Activated naive CD8-positive, alpha-beta T cell treated with anti-CD3 and anti-CD28 coated beads, Interleukin-2, amount 50 U/mL, for 24 hours (primary cell): ENCODE data around the gene TMEM198.

Experiments
- ATAC-seq: fragments of 150-1000 bp; cut with Tn5 transposase; one replicate; pipeline ENCODE4 v1.10.0; 2021
- DNase-seq: peaks from one replicate; pipeline ENCODE4 v3.0.0; 2021
- H3K27ac Mint-ChIP-seq: one replicate; pipeline ENCODE4 v1.8.0; 2021; ENCODE audit warnings: mild to moderate bottlenecking, mixed read lengths
- H3K27me3 Mint-ChIP-seq: one replicate; pipeline ENCODE4 v1.8.0; 2021; ENCODE audit warnings: mixed read lengths
- H3K36me3 Mint-ChIP-seq: one replicate; pipeline ENCODE4 v1.8.0; 2021; ENCODE audit warnings: low read depth, mixed read lengths
- H3K4me1 Mint-ChIP-seq: one replicate; pipeline ENCODE4 v1.8.0; 2021; ENCODE audit warnings: mixed read lengths
- H3K4me3 Mint-ChIP-seq: one replicate; pipeline ENCODE4 v1.8.0; 2021; ENCODE audit warnings: mild to moderate bottlenecking, moderate library complexity, mixed read lengths
- H3K9me3 Mint-ChIP-seq: one replicate; pipeline ENCODE4 v1.8.0; 2021; ENCODE audit warnings: mixed read lengths

Gene TMEM198

DNA sequence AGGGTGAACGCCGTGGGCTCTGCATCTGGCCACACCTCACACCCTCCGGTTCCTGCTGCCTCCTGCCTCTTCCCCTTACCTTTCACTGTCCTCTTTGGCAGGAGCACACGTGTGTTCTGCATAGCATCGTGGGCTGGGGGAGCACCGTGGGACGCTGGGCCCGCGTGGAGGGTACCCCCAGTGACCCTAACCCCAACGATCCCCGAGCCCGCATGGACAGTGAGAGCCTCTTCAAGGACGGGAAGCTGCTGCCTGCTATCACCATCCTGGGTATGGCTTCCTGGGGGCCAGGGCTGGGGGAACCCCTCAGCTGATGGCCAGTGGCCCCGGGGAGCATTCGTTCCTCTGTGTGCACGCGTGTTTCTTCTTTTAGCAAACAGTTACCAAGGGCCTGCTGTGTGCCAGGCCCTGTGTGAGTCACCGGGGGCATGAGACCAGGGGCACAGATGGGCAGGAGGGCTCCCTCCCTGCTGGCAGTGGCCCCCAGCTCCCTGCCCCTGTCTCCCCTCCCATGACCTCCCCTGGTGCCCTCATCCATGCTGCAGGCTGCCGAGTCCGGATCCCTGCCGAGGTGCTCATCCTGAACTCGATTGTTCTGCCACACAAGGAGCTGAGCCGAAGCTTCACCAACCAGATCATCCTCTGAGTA is 37.6 kb upstream of the TMEM198 start:
- DNase-seq: no peak
- peaks cover 16% of the 10 kb centered on the region for H3K36me3 Mint-ChIP-seq
- H3K9me3 Mint-ChIP-seq: no peaks in the 10 kb centered on the region

GRCh38 chr2:219506802-219507526 is 36.9 kb upstream of the TMEM198 start:
- Mint-ChIP-seq H3K27ac (no peak overlapping the region), H3K27me3 (peaks cover 23% of the 10 kb centered on the region), H3K4me3 (no peak overlapping the region), H3K4me1 (peaks cover 11% of the 10 kb centered on the region), H3K36me3 (peaks cover 16% of the 10 kb centered on the region), H3K9me3 (no peaks in the 10 kb centered on the region)
- ATAC-seq (no peak), DNase-seq (no peak)

More for the DNA sequence above, 37.6 kb upstream of the TMEM198 start:
- peaks cover 12% of the 10 kb centered on the region for H3K4me1 Mint-ChIP-seq
- H3K27me3 Mint-ChIP-seq: peaks cover 19% of the 10 kb centered on the region
- H3K4me3 Mint-ChIP-seq: no peak overlapping the region
- ATAC-seq: no peak
- no peak overlapping the region for H3K27ac Mint-ChIP-seq

DNA sequence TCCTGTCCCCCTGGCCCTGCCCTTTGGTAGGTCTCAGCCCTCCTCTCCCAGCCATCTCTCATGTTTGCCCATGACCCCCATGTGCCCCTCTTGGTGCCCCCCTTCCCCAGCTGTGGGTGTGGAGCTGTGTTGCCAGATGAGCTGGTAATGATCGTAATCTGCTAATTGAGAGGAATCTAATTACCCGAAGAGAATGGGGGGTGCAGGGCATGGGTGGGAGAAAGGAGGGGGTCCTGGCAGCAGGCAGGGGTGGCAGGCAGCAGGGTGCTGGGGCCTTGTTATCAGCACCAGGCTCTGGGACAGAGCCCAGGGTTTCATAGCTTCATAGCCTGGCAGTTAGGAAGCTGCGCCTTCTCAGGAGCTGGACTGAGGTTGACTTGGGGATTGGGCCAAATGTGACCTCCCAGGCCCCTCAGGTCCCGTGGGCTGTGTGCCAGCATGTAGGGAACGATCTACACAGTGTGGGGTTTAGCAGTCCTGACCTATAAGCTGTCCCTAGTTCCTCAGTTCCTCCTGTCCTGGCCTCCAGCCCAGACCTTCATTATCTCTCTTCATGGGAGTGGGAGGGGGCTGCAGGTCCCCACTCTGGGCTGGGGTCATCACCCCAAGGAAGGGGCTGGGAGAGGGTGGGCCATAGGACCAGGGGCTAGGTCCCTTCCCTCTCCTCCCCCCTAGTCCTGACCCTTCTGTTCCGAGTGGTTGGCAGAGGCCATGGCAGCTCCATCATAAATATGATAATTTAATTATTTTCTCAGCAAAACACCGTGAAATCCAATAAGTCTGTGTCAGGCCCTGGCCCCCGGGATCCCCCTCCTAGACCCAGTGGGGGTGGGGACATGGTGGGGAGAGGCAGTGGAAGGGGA is 36.0 kb upstream of the TMEM198 start:
- Mint-ChIP-seq H3K36me3 (peaks cover 15% of the 10 kb centered on the region), H3K27me3 (peaks cover 28% of the 10 kb centered on the region), H3K4me3 (no peak overlapping the region), H3K9me3 (no peaks in the 10 kb centered on the region), H3K4me1 (peaks cover 11% of the 10 kb centered on the region), H3K27ac (no peak overlapping the region)
- DNase-seq (no peak), ATAC-seq (no peak)

DNA sequence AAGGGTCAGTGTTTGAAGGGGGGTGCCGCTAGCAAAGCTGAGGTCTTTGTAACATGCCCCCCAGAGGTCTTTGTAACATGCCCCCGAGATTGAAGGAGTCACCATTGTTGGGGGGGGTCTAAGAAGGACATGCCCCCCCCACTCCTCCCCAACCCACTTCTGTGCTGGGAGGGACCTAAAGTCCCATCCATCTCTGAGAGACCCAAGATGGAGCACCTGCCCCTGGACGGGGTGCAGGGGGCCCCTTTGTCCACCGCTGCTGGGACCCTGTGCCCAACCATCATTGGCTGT is 35.4 kb upstream of the TMEM198 start:
- peaks cover 33% of the 10 kb centered on the region for H3K27me3 Mint-ChIP-seq
- ATAC-seq: no peak
- peaks cover 13% of the 10 kb centered on the region for H3K4me1 Mint-ChIP-seq
- no peaks in the 10 kb centered on the region for H3K9me3 Mint-ChIP-seq
- H3K4me3 Mint-ChIP-seq: no peak overlapping the region
- H3K27ac Mint-ChIP-seq: no peak overlapping the region
- no peak for DNase-seq
- H3K36me3 Mint-ChIP-seq: peaks cover 15% of the 10 kb centered on the region

DNA sequence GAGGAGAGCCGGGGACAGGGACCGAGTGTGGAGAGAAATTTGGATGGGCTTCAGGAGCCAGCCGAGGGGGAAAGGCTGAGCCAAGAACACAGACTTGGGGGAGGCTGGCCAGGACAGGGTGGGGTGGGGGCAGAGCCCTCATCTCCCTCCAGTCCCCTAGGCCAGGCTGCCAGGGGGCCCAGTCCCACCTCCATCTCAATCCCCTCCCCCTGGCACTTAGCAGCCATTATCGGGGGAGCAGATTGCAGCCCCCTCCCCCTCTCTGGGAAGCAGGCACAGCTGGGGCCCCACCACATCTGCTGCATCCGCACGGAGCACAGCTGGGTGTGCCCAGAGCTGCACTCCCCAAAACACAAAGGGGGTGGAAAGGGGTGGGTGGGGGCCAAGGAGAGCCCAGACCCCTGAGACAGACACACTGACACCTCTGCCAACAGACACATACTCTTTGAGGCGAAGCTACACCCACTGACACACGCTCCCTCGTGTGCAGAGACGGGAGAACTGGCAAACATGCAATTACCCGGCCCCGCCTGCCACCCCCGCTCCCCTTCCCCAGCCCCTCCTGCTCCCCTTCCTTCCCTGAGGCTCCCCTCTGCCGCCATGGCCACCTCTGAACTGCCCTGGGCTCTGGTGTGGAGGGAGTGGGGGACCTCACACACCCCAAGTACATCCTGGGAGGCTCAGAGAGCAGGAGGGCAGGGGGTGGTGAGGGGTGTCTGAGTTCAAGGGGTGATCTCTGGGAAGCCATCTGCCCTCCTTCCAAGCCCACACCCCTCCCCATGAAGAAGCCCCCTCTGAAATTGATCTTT is 34.7 kb upstream of the TMEM198 start:
- H3K4me3 Mint-ChIP-seq: peak overlapping the region; percentile 22
- peaks cover 10% of the 10 kb centered on the region for H3K36me3 Mint-ChIP-seq
- ATAC-seq: peak; percentile 16
- peaks cover 41% of the 10 kb centered on the region for H3K27me3 Mint-ChIP-seq
- no peak for DNase-seq
- no peaks in the 10 kb centered on the region for H3K9me3 Mint-ChIP-seq
- H3K27ac Mint-ChIP-seq: no peak overlapping the region
- peaks cover 18% of the 10 kb centered on the region for H3K4me1 Mint-ChIP-seq

- Mint-ChIP-seq H3K36me3 (peaks cover 5% of the 10 kb centered on the region), H3K4me3 (peak overlapping the region; percentile 22)
Observed at GRCh38 chr2:219509780-219510511, 33.9 kb upstream of the TMEM198 start.

GRCh38 chr2:219510512-219511135 is 33.2 kb upstream of the TMEM198 start:
- peaks cover 19% of the 10 kb centered on the region for H3K4me1 Mint-ChIP-seq
- peaks cover 5% of the 10 kb centered on the region for H3K36me3 Mint-ChIP-seq
- ATAC-seq: no peak
- DNase-seq: no peak
- H3K27me3 Mint-ChIP-seq: peaks cover 50% of the 10 kb centered on the region
- no peak overlapping the region for H3K27ac Mint-ChIP-seq
- H3K9me3 Mint-ChIP-seq: no peaks in the 10 kb centered on the region
- no peak overlapping the region for H3K4me3 Mint-ChIP-seq

More at GRCh38 chr2:219509780-219510511, 33.9 kb upstream of the TMEM198 start:
- Mint-ChIP-seq H3K27ac (no peak overlapping the region), H3K9me3 (no peaks in the 10 kb centered on the region), H3K4me1 (peaks cover 19% of the 10 kb centered on the region), H3K27me3 (peaks cover 43% of the 10 kb centered on the region)
- ATAC-seq: peak; percentile 79
- DNase-seq: peak; percentile 61

GRCh38 chr2:219511547-219512325 is 32.1 kb upstream of the TMEM198 start:
- Mint-ChIP-seq H3K4me3 (no peak overlapping the region), H3K36me3 (peaks cover 2% of the 10 kb centered on the region), H3K27ac (no peak overlapping the region), H3K4me1 (peaks cover 19% of the 10 kb centered on the region), H3K27me3 (peaks cover 61% of the 10 kb centered on the region), H3K9me3 (no peaks in the 10 kb centered on the region)
- no peak for ATAC-seq
- no peak for DNase-seq

- Mint-ChIP-seq H3K4me1 (peaks cover 19% of the 10 kb centered on the region), H3K36me3 (no peaks in the 10 kb centered on the region), H3K4me3 (no peak overlapping the region), H3K27ac (no peak overlapping the region), H3K9me3 (no peaks in the 10 kb centered on the region), H3K27me3 (peaks cover 68% of the 10 kb centered on the region)
- ATAC-seq: no peak
- DNase-seq: no peak
Observed at GRCh38 chr2:219512524-219513216, 31.2 kb upstream of the TMEM198 start.

- Mint-ChIP-seq H3K9me3 (no peaks in the 10 kb centered on the region), H3K27me3 (peaks cover 75% of the 10 kb centered on the region), H3K27ac (no peak overlapping the region), H3K4me3 (no peak overlapping the region), H3K4me1 (peaks cover 19% of the 10 kb centered on the region), H3K36me3 (no peaks in the 10 kb centered on the region)
- ATAC-seq: no peak
- DNase-seq: no peak
Observed at GRCh38 chr2:219513787-219514186, 30.0 kb upstream of the TMEM198 start.

- no peak for DNase-seq
- Mint-ChIP-seq H3K9me3 (no peaks in the 10 kb centered on the region), H3K27ac (no peak within 1 kb of the TSS), H3K27me3 (peaks cover 77% of the 10 kb centered on the region), H3K4me3 (no peak within 1 kb of the TSS), H3K36me3 (no peaks in the 10 kb centered on the region), H3K4me1 (peaks cover 19% of the 10 kb centered on the region)
- peak; percentile 16 for ATAC-seq
Observed at GRCh38 chr2:219514196-219514761, 29.5 kb upstream of the TMEM198 start, which contains the start of gene ASIC4. Gene ASIC4 (plus strand): TSS chr2:219514482. CDS start chr2:219514725, 243 bp downstream.

GRCh38 chr2:219514836-219515235 is 29.0 kb upstream of the TMEM198 start:
- Mint-ChIP-seq H3K9me3 (no peaks in the 10 kb centered on the region), H3K4me3 (no peak overlapping the region)
- ATAC-seq: no peak

More at GRCh38 chr2:219514836-219515235, 29.0 kb upstream of the TMEM198 start:
- DNase-seq: no peak
- Mint-ChIP-seq H3K27me3 (peaks cover 74% of the 10 kb centered on the region), H3K36me3 (no peaks in the 10 kb centered on the region), H3K27ac (no peak overlapping the region), H3K4me1 (peaks cover 15% of the 10 kb centered on the region)
